ENCODE measurements around the gene KCNK10.

KCNK10 gene

GRCh38 chr14:88252498-88252897 lies 70.6 kb downstream of the KCNK10 start:
- Histone ChIP-seq H2AFZ (ENCODE audit: low read depth, low read length, severe bottlenecking) (no peak overlapping the region), H3F3A (ENCODE audit: insufficient read depth) (no peaks in the 10 kb centered on the region), H3K4me2 (ENCODE audit: low read depth, low read length, poor library complexity, severe bottlenecking) (no peak overlapping the region), H3K79me2 (ENCODE audit: insufficient read depth, low read length) (no peaks in the 10 kb centered on the region), H3K27ac (ENCODE audit: low read depth, low read length) (no peak overlapping the region), H3K9me2 (replicated peaks; ENCODE audit: insufficient read depth, low read length) (no peaks in the 10 kb centered on the region), H3K4me3 (ENCODE audit: insufficient read depth, low read length, poor library complexity, severe bottlenecking) (no peak overlapping the region), H3K36me3 (ENCODE audit: low read length) (no peaks in the 10 kb centered on the region), H3K9me3 (ENCODE audit: insufficient read depth, low read length) (no peaks in the 10 kb centered on the region), H4K20me1 (ENCODE audit: low read depth, low read length) (no peaks in the 10 kb centered on the region), H3K9ac (ENCODE audit: low read length) (no peak overlapping the region), H3K27me3 (ENCODE audit: low read length) (no peaks in the 10 kb centered on the region)
- TF ChIP-seq CTCF (IDR thresholded peaks at IDR 0.05; ENCODE audit: insufficient read depth, low read length, poor library complexity, severe bottlenecking): no peak
- no peak for TF ChIP-seq EZH2phosphoT487 (conservative IDR thresholded peaks at IDR 0.05; ENCODE audit: low read length)

- Histone ChIP-seq H2AFZ (ENCODE audit: low read depth, low read length, severe bottlenecking) (no peak overlapping the region), H3K9ac (ENCODE audit: low read length) (no peak overlapping the region), H3K9me2 (replicated peaks; ENCODE audit: insufficient read depth, low read length) (no peaks in the 10 kb centered on the region), H3K9me3 (ENCODE audit: insufficient read depth, low read length) (no peaks in the 10 kb centered on the region), H3K4me3 (ENCODE audit: insufficient read depth, low read length, poor library complexity, severe bottlenecking) (no peak overlapping the region), H3K36me3 (ENCODE audit: low read length) (no peaks in the 10 kb centered on the region), H3K27me3 (ENCODE audit: low read length) (no peaks in the 10 kb centered on the region), H3K79me2 (ENCODE audit: insufficient read depth, low read length) (no peaks in the 10 kb centered on the region), H3K27ac (ENCODE audit: low read depth, low read length) (no peak overlapping the region), H3F3A (ENCODE audit: insufficient read depth) (no peaks in the 10 kb centered on the region), H3K4me2 (ENCODE audit: low read depth, low read length, poor library complexity, severe bottlenecking) (no peak overlapping the region), H4K20me1 (ENCODE audit: low read depth, low read length) (no peaks in the 10 kb centered on the region)
- TF ChIP-seq EZH2phosphoT487 (conservative IDR thresholded peaks at IDR 0.05; ENCODE audit: low read length) (no peak), CTCF (IDR thresholded peaks at IDR 0.05; ENCODE audit: insufficient read depth, low read length, poor library complexity, severe bottlenecking) (no peak)
Measured at GRCh38 chr14:88251650-88252049, 71.4 kb downstream of the KCNK10 start.

GRCh38 chr14:88249266-88249665 lies 73.8 kb downstream of the KCNK10 start:
- H2AFZ ChIP-seq (ENCODE audit: low read depth, low read length, severe bottlenecking): no peak overlapping the region

More at GRCh38 chr14:88249266-88249665, 73.8 kb downstream of the KCNK10 start:
- Histone ChIP-seq H3K27ac (ENCODE audit: low read depth, low read length) (no peak overlapping the region), H3K27me3 (ENCODE audit: low read length) (no peaks in the 10 kb centered on the region), H3K4me2 (ENCODE audit: low read depth, low read length, poor library complexity, severe bottlenecking) (no peak overlapping the region), H4K20me1 (ENCODE audit: low read depth, low read length) (no peaks in the 10 kb centered on the region), H3F3A (ENCODE audit: insufficient read depth) (no peaks in the 10 kb centered on the region), H3K9me2 (replicated peaks; ENCODE audit: insufficient read depth, low read length) (no peaks in the 10 kb centered on the region), H3K9me3 (ENCODE audit: insufficient read depth, low read length) (no peaks in the 10 kb centered on the region), H3K36me3 (ENCODE audit: low read length) (no peaks in the 10 kb centered on the region), H3K79me2 (ENCODE audit: insufficient read depth, low read length) (no peaks in the 10 kb centered on the region), H3K4me3 (ENCODE audit: insufficient read depth, low read length, poor library complexity, severe bottlenecking) (no peak overlapping the region), H3K9ac (ENCODE audit: low read length) (no peak overlapping the region)
- TF ChIP-seq EZH2phosphoT487 (conservative IDR thresholded peaks at IDR 0.05; ENCODE audit: low read length) (no peak), CTCF (IDR thresholded peaks at IDR 0.05; ENCODE audit: insufficient read depth, low read length, poor library complexity, severe bottlenecking) (no peak)
